VCaP (cell line): ENCODE results near the gene CTNNA3.

Experiments used
- H3K27ac ChIP-seq: fragments of 450-650 bp; 2 replicates; pipeline ENCODE4 v1.5.1; 2017
- CTCF ChIP-seq: fragments of 450-650 bp; conservative IDR thresholded peaks from 2 replicates; pipeline ENCODE4 v1.5.1; 2017; ENCODE audit warnings: mild to moderate bottlenecking, moderate library complexity

The CTNNA3 gene

GRCh38 chr10:65864036-65864435, 1832.0 kb downstream of the CTNNA3 start:
- H3K27ac ChIP-seq: no peak overlapping the region
- no peak for TF ChIP-seq CTCF
